IgD-negative memory B cell (primary cell): ENCODE results near the gene BDKRB1. TPM values are rescaled to one million over a fixed set of nuclear protein-coding genes. Genes with fewer than 3 reads are reported as not detected.

Experiments
- H3K27ac Mint-ChIP-seq, 3 donors: one replicate each; pipeline ENCODE4 v1.8.0; 2020 to 2022; ENCODE audit warnings: mild to moderate bottlenecking in 3 of 3, mixed read lengths in 3 of 3, moderate library complexity in 1 of 3
- H3K27me3 Mint-ChIP-seq: one replicate; pipeline ENCODE4 v1.8.0; 2021; ENCODE audit warnings: mixed read lengths
- H3K36me3 Mint-ChIP-seq: one replicate; pipeline ENCODE4 v1.8.0; 2020; ENCODE audit warnings: mild to moderate bottlenecking, mixed read lengths
- H3K4me1 Mint-ChIP-seq, 3 donors: one replicate each; pipeline ENCODE4 v1.8.0; 2020 to 2022; ENCODE audit warnings: mixed read lengths in 3 of 3, mild to moderate bottlenecking in 1 of 3
- H3K4me3 Mint-ChIP-seq, 4 donors: one replicate each; pipeline ENCODE4 v1.8.0; 2020 to 2022; ENCODE audit warnings: mild to moderate bottlenecking in 4 of 4, mixed read lengths in 4 of 4, moderate library complexity in 3 of 4
- H3K9me3 Mint-ChIP-seq, 3 donors: one replicate each; pipeline ENCODE4 v1.8.0; 2020 to 2021; ENCODE audit warnings: mixed read lengths in 3 of 3, mild to moderate bottlenecking in 1 of 3
- polyA plus RNA-seq: library from polyadenylated mRNA; unstranded; fragments of 300-500 nt; fragmentation: Illumina TruSeq; gene quantifications from one replicate; pipeline ENCODE4 v1.2.3, GENCODE V29; 2021

The BDKRB1 gene
- polyA plus RNA-seq, 1 donor from 2014 or later: not detected

DNA sequence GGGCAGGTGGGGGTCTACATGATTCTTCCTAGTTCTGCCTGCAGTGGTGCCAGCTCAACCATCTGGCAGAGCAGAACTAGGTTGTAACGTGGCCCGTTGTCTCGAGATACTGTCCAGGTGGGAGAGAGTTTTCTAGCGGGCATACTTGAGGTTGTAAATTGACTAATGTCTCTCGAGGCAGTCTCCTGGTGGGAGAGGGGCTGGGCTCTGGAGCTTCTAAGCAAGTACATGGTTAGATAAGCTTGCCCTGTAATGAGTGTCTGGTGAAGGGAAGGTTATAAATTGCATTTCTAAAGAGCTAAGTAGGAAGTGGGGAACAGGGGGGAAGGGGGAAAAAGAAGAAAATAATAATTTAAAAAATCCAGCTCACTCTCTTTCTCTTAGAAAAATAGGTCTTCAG lies 18.1 kb downstream of the BDKRB1 start:
- H3K4me1 Mint-ChIP-seq: peaks cover 0 to 2% (median 0%) of the 10 kb centered on the region in 3 donors
- no peak overlapping the region for H3K27ac Mint-ChIP-seq
- no peaks in the 10 kb centered on the region for H3K27me3 Mint-ChIP-seq
- peaks cover 5% of the 10 kb centered on the region for H3K36me3 Mint-ChIP-seq
- H3K4me3 Mint-ChIP-seq: no peak overlapping the region
- peaks cover 3 to 12% (median 4%) of the 10 kb centered on the region in 3 donors for H3K9me3 Mint-ChIP-seq

DNA sequence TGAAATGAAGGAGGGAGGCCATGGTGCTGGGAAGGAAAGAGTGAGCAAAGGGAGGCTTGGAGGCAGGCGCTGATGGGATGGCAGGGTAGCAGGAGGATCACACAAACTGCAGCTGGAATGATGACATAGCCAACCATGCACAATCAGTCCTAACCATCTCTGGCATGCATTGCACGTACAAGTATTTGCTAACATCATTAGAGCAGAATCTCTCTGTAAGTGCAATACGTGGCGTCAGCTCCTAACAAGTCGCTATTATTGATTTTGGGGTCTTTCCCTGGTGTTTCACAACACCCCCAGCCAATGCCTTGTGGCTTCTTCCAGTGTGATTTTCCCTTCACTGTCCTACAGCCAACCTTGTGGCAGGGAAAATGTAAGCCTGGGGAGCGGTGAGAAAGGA lies 18.5 kb downstream of the BDKRB1 start:
- Mint-ChIP-seq H3K4me3 (no peak overlapping the region), H3K4me1 (peaks cover 0 to 2% (median 0%) of the 10 kb centered on the region in 3 donors), H3K36me3 (peaks cover 5% of the 10 kb centered on the region), H3K9me3 (peaks cover 4 to 12% (median 6%) of the 10 kb centered on the region in 3 donors), H3K27me3 (no peaks in the 10 kb centered on the region), H3K27ac (no peak overlapping the region)

- peaks cover 0 to 2% (median 0%) of the 10 kb centered on the region in 3 donors for H3K4me1 Mint-ChIP-seq
- peaks cover 5% of the 10 kb centered on the region for H3K36me3 Mint-ChIP-seq
- peaks cover 4 to 12% (median 6%) of the 10 kb centered on the region in 3 donors for H3K9me3 Mint-ChIP-seq
- no peak overlapping the region for H3K27ac Mint-ChIP-seq
- no peaks in the 10 kb centered on the region for H3K27me3 Mint-ChIP-seq
- H3K4me3 Mint-ChIP-seq: no peak overlapping the region
Observed at GRCh38 chr14:96275177-96276112, 19.4 kb downstream of the BDKRB1 start.

DNA sequence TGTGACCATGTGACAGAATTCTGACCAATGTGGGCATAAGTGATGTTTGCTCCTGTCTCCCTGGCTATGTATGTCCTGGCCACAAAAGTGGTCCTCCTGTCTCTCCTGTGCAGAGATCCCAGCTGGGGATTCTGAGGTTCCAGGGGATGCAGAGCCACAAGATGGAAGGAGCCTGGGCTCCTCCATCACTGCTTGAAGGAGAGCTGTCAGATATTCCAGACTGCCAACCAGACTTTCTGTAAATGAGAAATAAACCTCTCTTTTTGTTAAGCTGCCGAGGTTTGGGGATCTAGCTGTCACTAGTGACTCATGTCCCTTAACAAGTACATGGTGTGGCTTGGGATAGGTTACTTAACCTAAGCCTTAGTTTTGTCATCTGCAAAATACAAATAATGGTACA lies 21.9 kb downstream of the BDKRB1 start:
- Mint-ChIP-seq H3K27me3 (no peaks in the 10 kb centered on the region), H3K9me3 (peaks cover 2 to 6% (median 5%) of the 10 kb centered on the region in 3 donors), H3K27ac (no peak overlapping the region), H3K4me1 (peaks cover 0 to 2% (median 0%) of the 10 kb centered on the region in 3 donors), H3K36me3 (peaks cover 5% of the 10 kb centered on the region), H3K4me3 (no peak overlapping the region)

GRCh38 chr14:96279564-96279963 lies 23.6 kb downstream of the BDKRB1 start:
- H3K27ac Mint-ChIP-seq: no peak overlapping the region
- H3K4me1 Mint-ChIP-seq: peaks cover 0 to 2% (median 0%) of the 10 kb centered on the region in 3 donors
- H3K9me3 Mint-ChIP-seq: peaks cover 2 to 6% (median 5%) of the 10 kb centered on the region in 3 donors
- peaks cover 3% of the 10 kb centered on the region for H3K36me3 Mint-ChIP-seq
- no peak overlapping the region for H3K4me3 Mint-ChIP-seq
- no peaks in the 10 kb centered on the region for H3K27me3 Mint-ChIP-seq

GRCh38 chr14:96280104-96280503 lies 24.1 kb downstream of the BDKRB1 start:
- H3K27me3 Mint-ChIP-seq: no peaks in the 10 kb centered on the region
- peaks cover 3% of the 10 kb centered on the region for H3K36me3 Mint-ChIP-seq
- H3K27ac Mint-ChIP-seq: peak overlapping the region in 1 of 3 donors; percentile 39
- H3K4me1 Mint-ChIP-seq: peaks cover 0 to 2% (median 0%) of the 10 kb centered on the region in 3 donors
- peaks cover 2 to 6% (median 5%) of the 10 kb centered on the region in 3 donors for H3K9me3 Mint-ChIP-seq
- no peak overlapping the region for H3K4me3 Mint-ChIP-seq

GRCh38 chr14:96281486-96281885 lies 25.5 kb downstream of the BDKRB1 start:
- peaks cover 2 to 6% (median 5%) of the 10 kb centered on the region in 3 donors for H3K9me3 Mint-ChIP-seq
- H3K27ac Mint-ChIP-seq: no peak overlapping the region
- H3K4me3 Mint-ChIP-seq: no peak overlapping the region

GRCh38 chr14:96284008-96284407 lies 28.0 kb downstream of the BDKRB1 start:
- peak overlapping the region in 1 of 3 donors; percentile 70 for H3K27ac Mint-ChIP-seq
- peaks cover 0 to 3% (median 0%) of the 10 kb centered on the region in 3 donors for H3K9me3 Mint-ChIP-seq
- H3K36me3 Mint-ChIP-seq: peaks cover 7% of the 10 kb centered on the region
- no peaks in the 10 kb centered on the region for H3K4me1 Mint-ChIP-seq
- H3K27me3 Mint-ChIP-seq: no peaks in the 10 kb centered on the region
- no peak overlapping the region for H3K4me3 Mint-ChIP-seq

More at GRCh38 chr14:96281486-96281885, 25.5 kb downstream of the BDKRB1 start:
- Mint-ChIP-seq H3K4me1 (no peaks in the 10 kb centered on the region), H3K36me3 (peaks cover 3% of the 10 kb centered on the region), H3K27me3 (no peaks in the 10 kb centered on the region)

DNA sequence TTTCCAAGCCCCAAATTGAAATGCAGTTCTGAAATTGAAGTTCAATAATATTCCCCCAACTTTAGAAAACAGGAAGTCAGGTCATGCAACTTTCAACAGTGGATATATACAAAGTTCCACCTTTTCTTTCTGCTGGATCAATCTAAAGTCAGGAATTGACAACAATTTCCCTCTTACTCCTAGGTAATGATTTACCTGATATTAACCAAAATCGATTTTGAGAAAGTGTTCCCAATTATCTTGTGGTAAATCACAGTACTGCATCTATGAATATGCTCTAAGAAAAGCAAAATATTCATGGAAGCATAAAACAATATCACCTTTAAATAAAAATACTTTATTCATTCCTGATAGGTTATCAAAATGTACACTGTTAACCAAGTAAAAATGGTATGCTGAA lies 28.4 kb downstream of the BDKRB1 start:
- Mint-ChIP-seq H3K9me3 (peaks cover 0 to under 1% (median 0%) of the 10 kb centered on the region in 3 donors), H3K27ac (no peak overlapping the region), H3K4me3 (no peak overlapping the region), H3K36me3 (peaks cover 7% of the 10 kb centered on the region), H3K27me3 (no peaks in the 10 kb centered on the region), H3K4me1 (no peaks in the 10 kb centered on the region)

DNA sequence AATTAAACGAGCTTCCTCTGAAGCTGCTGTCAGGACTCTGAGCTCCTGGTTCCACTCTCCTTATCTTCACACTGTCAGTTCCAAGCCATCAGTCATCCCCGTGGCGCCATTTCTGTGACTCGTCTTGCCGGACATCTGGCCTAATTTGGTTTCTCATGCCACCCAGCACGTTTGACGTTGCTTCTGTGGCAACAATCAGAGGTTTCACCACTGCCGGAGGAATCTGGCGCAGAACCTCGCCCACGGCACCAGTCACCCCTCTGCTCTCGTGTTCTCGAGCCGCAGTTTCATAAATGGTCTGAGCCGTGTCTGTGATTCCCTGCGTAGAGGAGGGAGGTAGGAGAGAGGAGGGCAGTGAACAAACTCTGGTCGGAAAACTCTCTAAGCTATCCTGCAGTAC lies 29.7 kb downstream of the BDKRB1 start:
- Mint-ChIP-seq H3K4me3 (no peak overlapping the region), H3K36me3 (peaks cover 7% of the 10 kb centered on the region), H3K4me1 (no peaks in the 10 kb centered on the region), H3K9me3 (no peaks in the 10 kb centered on the region), H3K27ac (no peak overlapping the region), H3K27me3 (no peaks in the 10 kb centered on the region)

- Mint-ChIP-seq H3K4me1 (no peaks in the 10 kb centered on the region), H3K36me3 (peaks cover 5% of the 10 kb centered on the region), H3K27ac (no peak overlapping the region), H3K27me3 (no peaks in the 10 kb centered on the region), H3K4me3 (no peak overlapping the region), H3K9me3 (no peaks in the 10 kb centered on the region)
Observed at GRCh38 chr14:96286251-96286650, 30.2 kb downstream of the BDKRB1 start.

GRCh38 chr14:96287856-96288255 lies 31.8 kb downstream of the BDKRB1 start:
- Mint-ChIP-seq H3K36me3 (peaks cover 5% of the 10 kb centered on the region), H3K27ac (no peak overlapping the region), H3K4me3 (no peak overlapping the region), H3K27me3 (no peaks in the 10 kb centered on the region), H3K9me3 (no peaks in the 10 kb centered on the region), H3K4me1 (no peaks in the 10 kb centered on the region)

DNA sequence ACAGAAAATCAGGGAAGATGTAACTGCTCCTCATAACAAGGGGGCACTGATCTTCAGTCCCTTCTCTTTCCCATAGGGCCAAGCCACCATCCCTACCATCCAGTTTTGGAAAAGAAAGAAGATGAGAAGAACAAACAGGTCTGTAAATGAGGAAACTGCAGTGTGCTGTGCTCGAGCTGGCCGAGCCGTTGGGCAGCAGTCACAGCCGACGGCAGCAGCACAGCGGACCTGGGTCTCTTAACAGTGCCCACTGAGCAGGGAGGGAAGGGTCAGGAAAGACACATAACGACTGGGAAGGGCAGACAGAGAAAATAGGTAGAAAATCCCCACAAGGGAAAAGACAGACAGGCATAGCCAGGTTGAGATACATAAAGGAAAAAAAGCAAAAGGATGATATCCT lies 38.2 kb downstream of the BDKRB1 start:
- Mint-ChIP-seq H3K27me3 (no peaks in the 10 kb centered on the region), H3K4me1 (peaks cover 0 to 1% (median 0%) of the 10 kb centered on the region in 3 donors), H3K36me3 (peaks cover 4% of the 10 kb centered on the region), H3K4me3 (no peak overlapping the region), H3K9me3 (no peaks in the 10 kb centered on the region), H3K27ac (peak overlapping the region in 1 of 3 donors; percentile 73)

- H3K4me1 Mint-ChIP-seq: peaks cover 0 to 1% (median 0%) of the 10 kb centered on the region in 3 donors
Observed at GRCh38 chr14:96297000-96297399, 41.0 kb downstream of the BDKRB1 start.

GRCh38 chr14:96297997-96298515 lies 42.0 kb downstream of the BDKRB1 start:
- no peak overlapping the region for H3K27ac Mint-ChIP-seq
- no peaks in the 10 kb centered on the region for H3K27me3 Mint-ChIP-seq
- H3K9me3 Mint-ChIP-seq: no peaks in the 10 kb centered on the region
- H3K4me1 Mint-ChIP-seq: peaks cover 0 to 1% (median 0%) of the 10 kb centered on the region in 3 donors
- no peak overlapping the region for H3K4me3 Mint-ChIP-seq
- peaks cover 6% of the 10 kb centered on the region for H3K36me3 Mint-ChIP-seq

More at GRCh38 chr14:96297000-96297399, 41.0 kb downstream of the BDKRB1 start:
- Mint-ChIP-seq H3K36me3 (peaks cover 6% of the 10 kb centered on the region), H3K4me3 (no peak overlapping the region), H3K27ac (no peak overlapping the region), H3K9me3 (no peaks in the 10 kb centered on the region), H3K27me3 (no peaks in the 10 kb centered on the region)
